ENCODE results near the gene TSACC. TPM values are rescaled to one million over a fixed set of nuclear protein-coding genes. Genes with fewer than 3 reads are reported as not detected.
A peak's percentile ranks its signal among the peaks of the same experiment; 100 is the strongest.

Gene TSACC
- total and polyA plus RNA-seq, 4 donors, result 0.28 to 2.7 (median 0.60) TPM; not detected in 1

DNA sequence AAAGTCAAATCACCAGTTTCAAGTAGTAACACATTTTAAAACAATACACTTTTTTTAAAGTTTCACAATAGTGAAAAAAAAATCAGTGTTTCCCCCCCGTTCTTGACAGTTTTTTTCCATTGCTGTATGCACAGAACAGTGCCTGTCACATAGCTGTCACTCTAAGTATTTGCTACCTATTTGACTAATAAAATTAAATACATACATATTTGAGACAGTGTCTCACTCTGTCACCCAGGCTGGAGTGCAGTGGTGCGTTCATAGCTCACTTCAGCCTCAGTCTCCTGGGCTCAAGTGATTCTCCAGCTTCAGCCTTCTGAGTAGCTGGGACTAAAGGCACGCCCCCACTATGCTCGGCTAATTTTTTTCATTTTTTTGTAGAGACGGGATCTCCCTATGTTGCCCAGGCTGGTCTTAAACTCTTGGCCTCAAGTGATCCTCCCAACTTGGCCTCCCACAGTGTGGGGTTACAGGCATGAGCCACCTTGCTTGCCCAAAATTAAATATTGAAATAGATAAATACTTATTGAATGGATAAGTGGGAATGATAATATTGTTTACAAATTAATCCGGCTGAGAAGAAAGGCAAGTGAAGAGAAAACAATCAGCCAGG lies 18.0 kb downstream of the TSACC start:
- H3K9me3 ChIP-seq (ENCODE audit: control insufficient read depth in 4 of 4, low read length in 3 of 4), result no peaks in the 10 kb centered on the region
- H3K9ac ChIP-seq (ENCODE audit: low read depth in 1 of 2, low read length in 2 of 2), result no peak overlapping the region
- H3K27me3 ChIP-seq (ENCODE audit: control insufficient read depth in 4 of 4, insufficient read depth in 4 of 4, low read length in 3 of 4), result no peaks in the 10 kb centered on the region
- H3K36me3 ChIP-seq (ENCODE audit: control insufficient read depth in 4 of 4, insufficient read depth in 3 of 4, low read depth in 1 of 4, low read length in 3 of 4), result no peaks in the 10 kb centered on the region
- H3K4me3 ChIP-seq (ENCODE audit: low read depth in 1 of 3, low read length in 3 of 3), result no peak overlapping the region
- H3K27ac ChIP-seq (ENCODE audit: low read depth in 1 of 2, low read length in 2 of 2), result no peak overlapping the region
- WGBS, result 44% methylated on average over 6 of the region's 6 CpGs
- H3K4me1 ChIP-seq (ENCODE audit: control insufficient read depth in 4 of 4, insufficient read depth in 4 of 4, low read length in 3 of 4), result peaks cover 0 to 2% (median 1%) of the 10 kb centered on the region in 4 donors
- TF ChIP-seq, protein P1, sequence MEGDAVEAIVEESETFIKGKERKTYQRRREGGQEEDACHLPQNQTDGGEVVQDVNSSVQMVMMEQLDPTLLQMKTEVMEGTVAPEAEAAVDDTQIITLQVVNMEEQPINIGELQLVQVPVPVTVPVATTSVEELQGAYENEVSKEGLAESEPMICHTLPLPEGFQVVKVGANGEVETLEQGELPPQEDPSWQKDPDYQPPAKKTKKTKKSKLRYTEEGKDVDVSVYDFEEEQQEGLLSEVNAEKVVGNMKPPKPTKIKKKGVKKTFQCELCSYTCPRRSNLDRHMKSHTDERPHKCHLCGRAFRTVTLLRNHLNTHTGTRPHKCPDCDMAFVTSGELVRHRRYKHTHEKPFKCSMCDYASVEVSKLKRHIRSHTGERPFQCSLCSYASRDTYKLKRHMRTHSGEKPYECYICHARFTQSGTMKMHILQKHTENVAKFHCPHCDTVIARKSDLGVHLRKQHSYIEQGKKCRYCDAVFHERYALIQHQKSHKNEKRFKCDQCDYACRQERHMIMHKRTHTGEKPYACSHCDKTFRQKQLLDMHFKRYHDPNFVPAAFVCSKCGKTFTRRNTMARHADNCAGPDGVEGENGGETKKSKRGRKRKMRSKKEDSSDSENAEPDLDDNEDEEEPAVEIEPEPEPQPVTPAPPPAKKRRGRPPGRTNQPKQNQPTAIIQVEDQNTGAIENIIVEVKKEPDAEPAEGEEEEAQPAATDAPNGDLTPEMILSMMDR (IDR thresholded peaks at IDR 0.05; ENCODE audit: low read depth, low read length, missing input control), result no peak
- TF ChIP-seq, protein P2, sequence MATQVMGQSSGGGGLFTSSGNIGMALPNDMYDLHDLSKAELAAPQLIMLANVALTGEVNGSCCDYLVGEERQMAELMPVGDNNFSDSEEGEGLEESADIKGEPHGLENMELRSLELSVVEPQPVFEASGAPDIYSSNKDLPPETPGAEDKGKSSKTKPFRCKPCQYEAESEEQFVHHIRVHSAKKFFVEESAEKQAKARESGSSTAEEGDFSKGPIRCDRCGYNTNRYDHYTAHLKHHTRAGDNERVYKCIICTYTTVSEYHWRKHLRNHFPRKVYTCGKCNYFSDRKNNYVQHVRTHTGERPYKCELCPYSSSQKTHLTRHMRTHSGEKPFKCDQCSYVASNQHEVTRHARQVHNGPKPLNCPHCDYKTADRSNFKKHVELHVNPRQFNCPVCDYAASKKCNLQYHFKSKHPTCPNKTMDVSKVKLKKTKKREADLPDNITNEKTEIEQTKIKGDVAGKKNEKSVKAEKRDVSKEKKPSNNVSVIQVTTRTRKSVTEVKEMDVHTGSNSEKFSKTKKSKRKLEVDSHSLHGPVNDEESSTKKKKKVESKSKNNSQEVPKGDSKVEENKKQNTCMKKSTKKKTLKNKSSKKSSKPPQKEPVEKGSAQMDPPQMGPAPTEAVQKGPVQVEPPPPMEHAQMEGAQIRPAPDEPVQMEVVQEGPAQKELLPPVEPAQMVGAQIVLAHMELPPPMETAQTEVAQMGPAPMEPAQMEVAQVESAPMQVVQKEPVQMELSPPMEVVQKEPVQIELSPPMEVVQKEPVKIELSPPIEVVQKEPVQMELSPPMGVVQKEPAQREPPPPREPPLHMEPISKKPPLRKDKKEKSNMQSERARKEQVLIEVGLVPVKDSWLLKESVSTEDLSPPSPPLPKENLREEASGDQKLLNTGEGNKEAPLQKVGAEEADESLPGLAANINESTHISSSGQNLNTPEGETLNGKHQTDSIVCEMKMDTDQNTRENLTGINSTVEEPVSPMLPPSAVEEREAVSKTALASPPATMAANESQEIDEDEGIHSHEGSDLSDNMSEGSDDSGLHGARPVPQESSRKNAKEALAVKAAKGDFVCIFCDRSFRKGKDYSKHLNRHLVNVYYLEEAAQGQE (IDR thresholded peaks at IDR 0.05), result no peak
- TF ChIP-seq, protein P3, sequence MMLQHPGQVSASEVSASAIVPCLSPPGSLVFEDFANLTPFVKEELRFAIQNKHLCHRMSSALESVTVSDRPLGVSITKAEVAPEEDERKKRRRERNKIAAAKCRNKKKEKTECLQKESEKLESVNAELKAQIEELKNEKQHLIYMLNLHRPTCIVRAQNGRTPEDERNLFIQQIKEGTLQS (IDR thresholded peaks at IDR 0.05), result no peak
- TF ChIP-seq GABPA (IDR thresholded peaks at IDR 0.05 in 1 of 2, conservative IDR thresholded peaks at IDR 0.05 in 1 of 2) (no peak), FOXA2 (IDR thresholded peaks at IDR 0.05) (no peak), EGR1 (IDR thresholded peaks at IDR 0.05; ENCODE audit: low read depth in 2 of 2) (no peak), RXRA (IDR thresholded peaks at IDR 0.05) (no peak), HNF4A (conservative IDR thresholded peaks at IDR 0.05) (no peak)
- TF ChIP-seq, protein P4, sequence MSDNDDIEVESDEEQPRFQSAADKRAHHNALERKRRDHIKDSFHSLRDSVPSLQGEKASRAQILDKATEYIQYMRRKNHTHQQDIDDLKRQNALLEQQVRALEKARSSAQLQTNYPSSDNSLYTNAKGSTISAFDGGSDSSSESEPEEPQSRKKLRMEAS (IDR thresholded peaks at IDR 0.05), result no peak
- no peak for DNase-seq (ENCODE audit: low spot score)

GRCh38 chr1:156356875-156357534 lies 18.7 kb downstream of the TSACC start:
- no peaks in the 10 kb centered on the region for H3K9me3 ChIP-seq (ENCODE audit: control insufficient read depth in 4 of 4, low read length in 3 of 4)
- TF ChIP-seq, protein P4 (IDR thresholded peaks at IDR 0.05), result no peak
- TF ChIP-seq, protein P3 (IDR thresholded peaks at IDR 0.05), result no peak
- TF ChIP-seq RAD21 (IDR thresholded peaks at IDR 0.05), result peak; percentile 61 to 81
- TF ChIP-seq NR2F2 (IDR thresholded peaks at IDR 0.05), result no peak
- TF ChIP-seq HNF4G (IDR thresholded peaks at IDR 0.05), result peak; percentile 15
- TF ChIP-seq HNF4A (conservative IDR thresholded peaks at IDR 0.05), result peak; percentile 80 to 81
- peak; percentile 34 for TF ChIP-seq SP1 (IDR thresholded peaks at IDR 0.05)
- TF ChIP-seq, protein P1 (IDR thresholded peaks at IDR 0.05; ENCODE audit: low read depth, low read length, missing input control), result peak; percentile 60
- H3K36me3 ChIP-seq (ENCODE audit: control insufficient read depth in 4 of 4, insufficient read depth in 3 of 4, low read depth in 1 of 4, low read length in 3 of 4), result no peaks in the 10 kb centered on the region
- no peak overlapping the region for H3K4me3 ChIP-seq (ENCODE audit: low read depth in 1 of 3, low read length in 3 of 3)
- H3K27ac ChIP-seq (ENCODE audit: low read depth in 1 of 2, low read length in 2 of 2), result no peak overlapping the region
- H3K27me3 ChIP-seq (ENCODE audit: control insufficient read depth in 4 of 4, insufficient read depth in 4 of 4, low read length in 3 of 4), result no peaks in the 10 kb centered on the region
- H3K9ac ChIP-seq (ENCODE audit: low read depth in 1 of 2, low read length in 2 of 2), result no peak overlapping the region
- DNase-seq (ENCODE audit: low spot score), result peak; percentile 68
- H3K4me1 ChIP-seq (ENCODE audit: control insufficient read depth in 4 of 4, insufficient read depth in 4 of 4, low read length in 3 of 4), result peaks cover 0 to 2% (median 1%) of the 10 kb centered on the region in 4 donors
- 10% methylated on average over 22 of the region's 22 CpGs for WGBS
